HL-60 (cell line): Measurements from ENCODE around the gene KSR2.

Experiments used
- DNase-seq, 2 experiments: peaks; one replicate each; pipeline ENCODE4 v3.0.0-alpha.2; 2010 to 2020; ENCODE audit warnings: low read depth in 1 of 2, low spot score in 1 of 2
- H3K27ac ChIP-seq: fragments of 250-450 bp; sonication (Bioruptor Pico); replicated peaks from 2 replicates; pipeline ENCODE4 v1.5.1; 2020; ENCODE audit warnings: mild to moderate bottlenecking, moderate library complexity
- H3K27me3 ChIP-seq: fragments of 250-450 bp; sonication (Bioruptor Pico); 2 replicates; pipeline ENCODE4 v1.5.1; 2021; ENCODE audit warnings: mild to moderate bottlenecking, moderate library complexity; ENCODE audit not compliant: insufficient read depth, poor library complexity, severe bottlenecking
- H3K4me3 ChIP-seq: replicated peaks from 2 replicates; pipeline ENCODE4 v1.5.1; 2011; ENCODE audit warnings: mild to moderate bottlenecking, control low read depth, low read length; ENCODE audit not compliant: insufficient read depth
- GABPA ChIP-seq: IDR thresholded peaks from 2 replicates; pipeline ENCODE4 v1.6.1; 2012; ENCODE audit warnings: low read depth
- POLR2AphosphoS5 ChIP-seq: IDR thresholded peaks from 2 replicates; pipeline ENCODE4 v1.6.1; 2012; ENCODE audit warnings: low read depth
- REST ChIP-seq: IDR thresholded peaks from 2 replicates; pipeline ENCODE4 v1.6.1; 2012; ENCODE audit warnings: low read depth; ENCODE audit not compliant: insufficient replicate concordance
- SPI1 ChIP-seq: IDR thresholded peaks from 2 replicates; pipeline ENCODE4 v1.6.1; 2012; ENCODE audit warnings: low read depth, mild to moderate bottlenecking, borderline replicate concordance
- TF ChIP-seq, protein P1 (sequence below): IDR thresholded peaks from one replicate; pipeline ENCODE4 v1.5.1; 2011; ENCODE audit warnings: low read length, control low read depth, inconsistent platforms; ENCODE audit not compliant: insufficient read depth

Gene KSR2

DNA sequence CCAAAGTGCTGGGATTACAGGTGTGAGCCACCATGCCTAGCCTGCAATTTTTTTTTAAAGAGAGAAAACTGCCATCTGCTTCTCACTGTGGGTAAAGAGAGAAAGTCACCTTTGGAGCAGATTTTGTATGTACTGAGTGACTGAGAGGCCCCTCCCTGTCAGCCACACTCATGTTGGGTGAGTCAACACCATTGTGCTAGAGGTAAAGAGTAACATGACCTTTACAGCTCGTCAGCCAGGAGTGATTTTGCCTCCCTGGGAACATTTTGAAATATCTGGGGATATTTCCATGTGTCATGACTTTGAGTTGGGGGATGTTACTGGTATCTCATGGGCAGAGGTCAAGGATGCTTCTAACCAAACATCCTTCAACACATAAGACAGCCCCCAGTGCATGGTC lies 115.2 kb downstream of the KSR2 start:
- Histone ChIP-seq H3K27ac (no peak overlapping the region), H3K27me3 (no peaks in the 10 kb centered on the region), H3K4me3 (no peak overlapping the region)
- TF ChIP-seq, protein P1, sequence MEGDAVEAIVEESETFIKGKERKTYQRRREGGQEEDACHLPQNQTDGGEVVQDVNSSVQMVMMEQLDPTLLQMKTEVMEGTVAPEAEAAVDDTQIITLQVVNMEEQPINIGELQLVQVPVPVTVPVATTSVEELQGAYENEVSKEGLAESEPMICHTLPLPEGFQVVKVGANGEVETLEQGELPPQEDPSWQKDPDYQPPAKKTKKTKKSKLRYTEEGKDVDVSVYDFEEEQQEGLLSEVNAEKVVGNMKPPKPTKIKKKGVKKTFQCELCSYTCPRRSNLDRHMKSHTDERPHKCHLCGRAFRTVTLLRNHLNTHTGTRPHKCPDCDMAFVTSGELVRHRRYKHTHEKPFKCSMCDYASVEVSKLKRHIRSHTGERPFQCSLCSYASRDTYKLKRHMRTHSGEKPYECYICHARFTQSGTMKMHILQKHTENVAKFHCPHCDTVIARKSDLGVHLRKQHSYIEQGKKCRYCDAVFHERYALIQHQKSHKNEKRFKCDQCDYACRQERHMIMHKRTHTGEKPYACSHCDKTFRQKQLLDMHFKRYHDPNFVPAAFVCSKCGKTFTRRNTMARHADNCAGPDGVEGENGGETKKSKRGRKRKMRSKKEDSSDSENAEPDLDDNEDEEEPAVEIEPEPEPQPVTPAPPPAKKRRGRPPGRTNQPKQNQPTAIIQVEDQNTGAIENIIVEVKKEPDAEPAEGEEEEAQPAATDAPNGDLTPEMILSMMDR: no peak
- no peak for TF ChIP-seq REST
- no peak for TF ChIP-seq GABPA
- no peak for TF ChIP-seq POLR2AphosphoS5
- TF ChIP-seq SPI1: no peak
- no peak for DNase-seq

- Histone ChIP-seq H3K27me3 (no peaks in the 10 kb centered on the region), H3K4me3 (no peak overlapping the region), H3K27ac (no peak overlapping the region)
- no peak for DNase-seq
- no peak for TF ChIP-seq REST
- TF ChIP-seq, protein P1: peak; percentile 65
Observed at GRCh38 chr12:117850048-117850447, 118.7 kb downstream of the KSR2 start.

GRCh38 chr12:117847371-117847770 lies 121.4 kb downstream of the KSR2 start:
- TF ChIP-seq REST (no peak), GABPA (no peak), POLR2AphosphoS5 (no peak)
- TF ChIP-seq, protein P1: no peak
- DNase-seq: no peak
- H3K4me3 ChIP-seq: no peak overlapping the region
- H3K27ac ChIP-seq: no peak overlapping the region
- H3K27me3 ChIP-seq: no peaks in the 10 kb centered on the region
